ENCODE results near the gene DLL1.

The DLL1 gene

GRCh38 chr6:170295510-170296422, 4.9 kb upstream of the DLL1 start:
- DNase-seq (ENCODE audit: low read depth in 2 of 2, low spot score in 1 of 2) = no peak

- no peak for DNase-seq (ENCODE audit: low read depth in 2 of 2, low spot score in 1 of 2)
These were observed 4.1 kb upstream of the DLL1 start for GRCh38 chr6:170294813-170295509.

GRCh38 chr6:170294298-170294730, 3.4 kb upstream of the DLL1 start:
- DNase-seq (ENCODE audit: low read depth in 2 of 2, low spot score in 1 of 2) = no peak

GRCh38 chr6:170293341-170294231, 2.7 kb upstream of the DLL1 start:
- no peak for DNase-seq (ENCODE audit: low read depth in 2 of 2, low spot score in 1 of 2)

- DNase-seq (ENCODE audit: low read depth in 2 of 2, low spot score in 1 of 2) = no peak
These were observed 1.7 kb upstream of the DLL1 start for GRCh38 chr6:170292407-170293158.

- no peak for DNase-seq (ENCODE audit: low read depth in 2 of 2, low spot score in 1 of 2)
These were observed 1.2 kb upstream of the DLL1 start for GRCh38 chr6:170292111-170292406.

- DNase-seq (ENCODE audit: low read depth in 2 of 2, low spot score in 1 of 2) = no peak
These were observed 613 bp upstream of the DLL1 start for GRCh38 chr6:170291271-170292110.

- no peak for DNase-seq (ENCODE audit: low read depth in 2 of 2, low spot score in 1 of 2)
These were observed 955 bp downstream of the DLL1 start for GRCh38 chr6:170289951-170290295.

- no peak for DNase-seq (ENCODE audit: low read depth in 2 of 2, low spot score in 1 of 2)
These were observed 1.5 kb downstream of the DLL1 start for GRCh38 chr6:170289180-170289931.

- DNase-seq (ENCODE audit: low read depth in 2 of 2, low spot score in 1 of 2) = no peak
These were observed 2.1 kb downstream of the DLL1 start for GRCh38 chr6:170288852-170289179.

- DNase-seq (ENCODE audit: low read depth in 2 of 2, low spot score in 1 of 2) = no peak
These were observed 2.7 kb downstream of the DLL1 start for GRCh38 chr6:170288091-170288631.

GRCh38 chr6:170287371-170287876, 3.5 kb downstream of the DLL1 start:
- no peak for DNase-seq (ENCODE audit: low read depth in 2 of 2, low spot score in 1 of 2)

GRCh38 chr6:170286934-170287265, 4.0 kb downstream of the DLL1 start:
- DNase-seq (ENCODE audit: low read depth in 2 of 2, low spot score in 1 of 2) = no peak

- DNase-seq (ENCODE audit: low read depth in 2 of 2, low spot score in 1 of 2) = no peak
These were observed 4.5 kb downstream of the DLL1 start for GRCh38 chr6:170286246-170286933.

GRCh38 chr6:170285482-170285881, 5.4 kb downstream of the DLL1 start:
- no peak for DNase-seq (ENCODE audit: low read depth in 2 of 2, low spot score in 1 of 2)

- DNase-seq (ENCODE audit: low read depth in 2 of 2, low spot score in 1 of 2) = no peak
These were observed 5.9 kb downstream of the DLL1 start for GRCh38 chr6:170284866-170285469.

GRCh38 chr6:170284126-170284773, 6.6 kb downstream of the DLL1 start:
- DNase-seq (ENCODE audit: low read depth in 2 of 2, low spot score in 1 of 2) = no peak

All from stimulated activated CD8-positive, alpha-beta memory T cell treated with anti-CD3 and anti-CD28 coated beads, Interleukin-4, amount 100 ng/mL, for 1 hour (primary cell).